ENCODE measurements around the gene IGF2.

The IGF2 gene

GRCh38 chr11:2122222-2122906 is 16.8 kb downstream of the IGF2 start:
- DNase-seq: no peak

- no peak for DNase-seq
These were observed 17.7 kb downstream of the IGF2 start for GRCh38 chr11:2121227-2122130.

GRCh38 chr11:2120359-2121100 is 18.7 kb downstream of the IGF2 start:
- no peak for DNase-seq

- DNase-seq: no peak
These were observed 20.5 kb downstream of the IGF2 start for GRCh38 chr11:2118677-2119076.

DNA sequence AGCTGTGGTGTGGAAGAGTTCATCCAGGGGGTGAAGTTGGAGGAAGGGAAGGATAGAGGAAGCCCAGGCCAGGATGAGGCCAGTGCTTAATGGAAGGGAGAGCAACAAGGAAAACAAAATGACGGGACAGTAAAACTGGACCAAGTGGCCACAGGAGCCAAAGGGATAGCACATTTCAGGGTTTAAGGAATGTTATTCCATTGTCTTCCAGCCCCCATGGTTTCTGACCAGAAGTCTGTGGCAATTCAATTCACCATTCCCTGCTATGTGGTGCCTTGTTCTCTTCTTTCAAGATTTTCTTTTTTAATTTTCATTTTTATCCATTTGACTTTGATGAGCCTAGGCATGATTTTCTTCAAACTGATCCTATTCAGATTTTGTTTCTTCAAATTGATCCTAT is 22.5 kb downstream of the IGF2 start:
- DNase-seq: no peak

- no peak for DNase-seq
These were observed 23.9 kb downstream of the IGF2 start for GRCh38 chr11:2115308-2115707.

DNA sequence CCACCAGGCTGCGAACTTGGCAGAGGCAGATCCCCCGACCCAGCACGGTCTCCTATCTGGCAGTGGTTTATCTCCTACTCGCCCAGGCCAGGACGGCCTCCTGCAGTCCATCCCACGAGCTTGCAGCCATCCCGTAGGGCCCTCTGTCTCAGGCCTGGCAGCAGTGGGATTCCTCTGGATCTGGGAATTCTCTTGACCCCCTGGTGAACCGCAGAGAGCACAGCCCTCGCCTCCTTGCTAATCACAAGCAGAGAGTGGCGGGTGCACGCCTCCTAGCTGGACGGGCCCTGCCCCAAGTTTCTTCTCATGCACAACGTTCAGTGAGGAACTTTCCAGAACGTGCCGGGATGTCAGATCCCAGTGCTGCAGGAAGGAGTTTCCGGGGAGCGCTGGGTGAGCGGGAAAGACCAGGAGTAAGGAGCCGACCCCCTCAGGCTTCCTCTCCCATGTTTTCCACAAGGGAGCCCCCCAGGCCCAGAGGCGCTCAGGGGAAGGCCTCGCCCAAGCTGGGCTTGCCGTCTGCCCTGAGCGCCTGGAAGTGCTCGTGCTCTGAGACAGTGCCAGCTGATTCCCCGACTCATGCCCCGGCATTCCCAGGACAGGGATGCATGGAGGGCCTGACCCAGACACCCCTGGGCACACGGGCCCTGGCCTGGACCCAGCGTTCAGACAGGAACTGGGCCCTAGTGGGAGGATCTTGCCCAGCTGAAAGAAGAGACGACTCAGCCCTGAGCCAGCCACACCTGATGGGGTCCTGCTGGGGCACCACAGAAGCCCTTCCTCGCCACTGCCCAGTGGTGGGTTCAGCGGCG is 24.6 kb downstream of the IGF2 start:
- no peak for DNase-seq

GRCh38 chr11:2113776-2114175 is 25.4 kb downstream of the IGF2 start:
- DNase-seq: no peak

GRCh38 chr11:2110521-2110920 is 28.7 kb downstream of the IGF2 start:
- DNase-seq: no peak

- DNase-seq: no peak
These were observed 29.6 kb downstream of the IGF2 start for GRCh38 chr11:2109541-2110019.

DNA sequence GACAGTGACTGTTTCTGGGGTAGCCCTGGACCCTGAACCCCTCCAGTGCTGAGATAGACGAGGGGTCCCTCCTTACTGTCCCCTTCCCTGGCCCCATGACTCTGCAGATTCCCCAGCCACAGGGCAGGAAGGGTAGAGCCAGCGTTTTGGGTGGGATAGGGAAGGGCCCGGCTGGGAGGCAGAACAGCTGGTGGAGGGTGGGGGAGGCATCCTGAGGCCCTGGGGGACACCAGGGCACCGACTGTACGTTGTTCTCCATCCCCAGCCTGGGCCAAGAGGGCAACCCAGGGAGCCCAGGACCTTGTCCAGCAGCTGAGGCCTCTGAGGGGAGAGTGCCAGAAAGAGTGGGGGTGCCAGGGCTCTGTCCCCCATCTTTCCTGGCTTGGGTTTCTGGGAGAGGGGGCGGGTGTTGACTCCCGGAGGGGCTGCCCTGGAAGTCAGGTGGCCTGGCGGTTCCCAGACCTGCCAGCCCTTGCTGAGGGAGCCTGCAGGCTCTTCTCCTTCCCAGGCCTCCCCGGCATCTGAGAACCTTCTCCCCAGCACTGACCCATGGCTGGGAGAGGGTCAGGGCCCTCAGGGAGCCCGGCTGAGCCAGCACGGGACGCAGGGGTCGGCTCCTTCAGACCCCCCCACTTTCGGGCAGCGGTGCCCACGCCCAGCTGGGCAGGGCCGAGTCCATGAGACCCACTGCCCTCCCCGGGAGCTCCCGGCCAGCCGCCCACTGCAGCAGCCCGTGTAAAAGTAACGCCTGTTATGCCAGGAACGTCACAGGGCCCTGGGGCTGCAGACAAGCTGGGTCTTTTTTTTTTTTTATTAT is 30.3 kb downstream of the IGF2 start:
- DNase-seq: no peak

GRCh38 chr11:2107941-2108630 is 31.1 kb downstream of the IGF2 start:
- DNase-seq: no peak

DNA sequence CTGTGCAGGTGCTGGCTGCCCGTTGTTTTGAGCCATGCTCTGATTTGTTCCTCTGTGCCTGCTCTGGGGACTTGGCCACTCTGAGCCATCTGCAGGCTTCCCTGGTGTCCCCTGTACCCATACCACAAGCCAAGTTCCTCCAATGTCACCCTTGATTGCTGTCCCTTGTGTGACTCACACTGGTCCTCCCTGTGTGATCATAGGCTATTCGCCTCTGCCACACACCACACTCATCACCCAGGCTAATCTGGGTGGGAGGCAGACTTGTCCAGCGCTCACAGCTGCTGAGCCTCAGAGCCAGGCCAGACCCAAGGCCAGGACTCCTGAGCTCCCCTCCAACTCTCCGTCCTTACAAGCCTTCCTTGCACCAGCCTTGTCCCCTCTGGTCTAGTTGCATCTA is 31.7 kb downstream of the IGF2 start:
- no peak for DNase-seq

DNA sequence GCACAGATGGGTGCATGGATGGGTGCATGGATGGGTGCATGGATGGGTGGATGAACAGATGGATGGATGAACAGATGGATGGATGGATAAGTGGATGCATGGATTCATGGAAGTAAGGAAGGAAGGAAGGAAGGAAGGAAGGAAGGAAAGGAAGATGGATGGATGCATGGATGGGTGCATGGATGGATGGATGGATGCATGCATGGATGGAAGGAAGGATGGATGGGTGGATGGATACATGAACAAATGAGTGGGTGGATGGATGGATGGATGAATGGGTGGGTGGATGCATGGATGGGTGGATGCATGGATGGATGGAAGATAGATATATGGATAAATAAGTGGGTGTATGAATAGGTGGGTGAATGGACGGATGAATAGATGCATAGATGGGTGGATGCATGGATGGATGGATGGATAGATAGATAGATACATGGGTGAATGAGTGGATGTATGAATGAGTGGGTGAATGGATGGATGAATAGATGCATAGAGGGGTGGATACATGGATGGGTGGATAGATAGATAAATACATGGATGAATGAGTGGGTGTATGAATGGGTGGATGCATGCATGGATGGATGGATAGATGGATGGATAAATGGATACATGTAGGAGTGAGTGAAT is 32.5 kb downstream of the IGF2 start:
- DNase-seq: no peak

- no peak for DNase-seq
These were observed 33.7 kb downstream of the IGF2 start for GRCh38 chr11:2105511-2105910.

DNA sequence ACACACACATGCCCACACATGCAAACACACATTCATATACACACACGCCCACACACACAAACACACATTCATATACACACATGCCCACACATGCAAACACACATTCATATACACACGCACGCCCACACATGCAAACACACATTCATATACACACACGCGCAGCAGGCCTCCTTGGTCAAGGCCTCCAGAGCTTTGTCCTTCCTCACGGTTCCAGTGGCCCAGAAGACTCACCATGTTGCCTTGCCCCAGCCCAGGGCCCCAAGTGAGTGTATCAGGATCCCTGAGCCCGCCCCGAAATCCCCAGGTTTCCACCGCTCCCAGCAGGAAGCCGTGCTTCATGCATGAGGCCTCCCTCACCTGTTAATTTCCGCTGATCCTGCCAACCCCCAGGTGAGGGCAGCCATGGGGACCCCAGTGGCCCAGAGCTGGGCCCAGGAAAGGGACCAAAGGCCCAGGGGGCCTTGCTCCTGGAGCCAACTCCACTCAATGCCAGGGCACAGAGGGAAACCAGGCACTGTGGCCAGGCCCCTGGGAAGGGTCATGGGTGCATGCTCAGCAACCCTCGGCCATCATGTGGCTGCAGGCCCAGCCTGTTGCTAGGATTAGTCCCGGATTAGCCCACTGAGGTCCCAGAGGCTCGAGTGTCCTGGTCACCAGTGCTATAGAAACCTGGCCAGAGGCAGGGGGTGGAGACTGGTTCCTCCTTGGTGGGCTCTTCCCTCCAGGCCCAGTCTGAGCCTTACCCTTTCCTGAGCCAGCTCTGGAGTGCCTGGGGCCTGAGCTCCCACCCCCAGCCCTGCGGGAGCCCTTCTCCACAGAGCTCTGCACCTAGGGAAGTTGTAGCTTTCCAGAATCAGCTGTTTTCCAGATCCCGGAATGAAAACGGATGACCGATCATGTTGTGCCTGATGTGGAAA is 34.4 kb downstream of the IGF2 start:
- no peak for DNase-seq

- DNase-seq: no peak
These were observed 35.3 kb downstream of the IGF2 start for GRCh38 chr11:2103668-2104523.

DNA sequence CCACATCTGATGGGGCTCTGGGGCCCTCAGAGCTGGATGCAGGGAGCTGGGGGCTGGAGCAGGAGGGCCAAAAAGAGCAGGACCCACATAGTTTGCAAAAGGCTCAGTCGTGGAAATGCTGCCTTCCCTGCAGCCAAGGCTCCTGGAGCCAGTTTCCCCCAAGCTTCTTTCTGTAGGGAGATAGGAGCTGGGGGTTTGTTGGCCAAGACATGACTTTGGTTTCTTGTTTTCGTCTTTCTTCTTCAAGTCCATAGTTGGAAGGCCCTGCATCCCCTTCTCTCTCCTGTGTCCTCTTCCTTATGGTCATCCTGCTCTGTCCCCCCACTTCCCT is 36.3 kb downstream of the IGF2 start:
- DNase-seq: no peak
